Common myeloid progenitor, CD34-positive (primary cell): ENCODE results near the gene NR2F2.

Experiments used
- CTCF ChIA-PET: fragments of 350-600 bp; sonication (Branson Sonifier 250); formaldehyde crosslinking; loops from one replicate; lab custom pipeline; 2021; ENCODE audit warnings: antibody characterized with exemption; lab: Charles Lee
- POLR2A ChIA-PET: fragments of 350-600 bp; sonication (Branson Sonifier 250); formaldehyde crosslinking; loops from one replicate; lab custom pipeline; 2021; ENCODE audit warnings: antibody characterized with exemption; lab: Charles Lee
- DNase-seq, 3 donors: peaks; one replicate each; pipeline versions ENCODE4 v3.0.0 to v3.0.0-alpha.2; 2013
- H3K27ac ChIP-seq, 2 experiments: 1 replicate in 1 of 2; 2 replicates in 1 of 2; pipeline ENCODE4 v1.7.0; 2013; ENCODE audit warnings: inconsistent platforms in 2 of 2, low read length in 2 of 2, mild to moderate bottlenecking in 2 of 2, low read depth in 1 of 2, moderate library complexity in 1 of 2; ENCODE audit not compliant: severe bottlenecking in 2 of 2, insufficient read depth in 1 of 2, poor library complexity in 1 of 2
- H3K27me3 ChIP-seq, 5 experiments: replicated peaks in 2 of 5; 1 replicate in 3 of 5; 2 replicates in 2 of 5; pipeline versions ENCODE4 v1.6.1 to v1.7.0; 2013; ENCODE audit warnings: low read length in 4 of 5, mild to moderate bottlenecking in 2 of 5, moderate library complexity in 2 of 5, inconsistent platforms in 1 of 5; ENCODE audit not compliant: insufficient read depth in 5 of 5, control insufficient read depth in 4 of 5
- H3K36me3 ChIP-seq, 4 experiments: 1 replicate in 2 of 4; 2 replicates in 2 of 4; pipeline versions ENCODE4 v1.6.1 to v1.7.0; 2013; ENCODE audit warnings: low read length in 3 of 4, control low read depth in 1 of 4, mild to moderate bottlenecking in 1 of 4; ENCODE audit not compliant: control insufficient read depth in 4 of 4, insufficient read depth in 4 of 4
- H3K4me1 ChIP-seq, 4 experiments: 1 replicate in 3 of 4; 2 replicates in 1 of 4; pipeline versions ENCODE4 v1.6.1 to v1.7.1; 2013; ENCODE audit warnings: low read length in 3 of 4, mild to moderate bottlenecking in 3 of 4, control low read depth in 1 of 4, inconsistent platforms in 1 of 4, moderate library complexity in 1 of 4; ENCODE audit not compliant: control insufficient read depth in 4 of 4, insufficient read depth in 4 of 4; ENCODE audit errors: control extremely low read depth in 1 of 4
- H3K4me3 ChIP-seq, 7 experiments: 1 replicate in 4 of 7; 2 replicates in 3 of 7; pipeline versions ENCODE4 v1.5.1 to v1.7.0; 2013; ENCODE audit warnings: mild to moderate bottlenecking in 7 of 7, low read length in 6 of 7, moderate library complexity in 6 of 7, inconsistent platforms in 2 of 7, low read depth in 2 of 7, control low read depth in 1 of 7; ENCODE audit not compliant: insufficient read depth in 4 of 7, control insufficient read depth in 1 of 7; ENCODE audit errors: extremely low read depth in 1 of 7
- H3K9me3 ChIP-seq, 5 experiments: 1 replicate in 4 of 5; 2 replicates in 1 of 5; pipeline versions ENCODE4 v1.6.1 to v1.7.1; 2013; ENCODE audit warnings: low read length in 4 of 5, mild to moderate bottlenecking in 2 of 5, inconsistent platforms in 1 of 5, low read depth in 1 of 5, moderate library complexity in 1 of 5; ENCODE audit not compliant: control insufficient read depth in 4 of 5, insufficient read depth in 2 of 5; ENCODE audit errors: control extremely low read depth in 1 of 5
- WGBS: methylation state at CpG from one replicate; pipeline ENCODE4 v1.1.5; 2013; ENCODE audit not compliant: insufficient coverage; 5-methylcytosine and 5-hydroxymethylcytosine counted together

NR2F2 gene

GRCh38 chr15:96355568-96356187, 25.2 kb downstream of the NR2F2 start:
- Histone ChIP-seq H3K27me3 (peaks cover 39 to 100% (median 59%) of the 10 kb centered on the region in 5 experiments), H3K4me3 (no peak overlapping the region), H3K9me3 (peaks cover 0 to 10% (median 0%) of the 10 kb centered on the region in 5 experiments), H3K27ac (no peak overlapping the region), H3K36me3 (no peaks in the 10 kb centered on the region), H3K4me1 (peaks cover 0 to 23% (median 10%) of the 10 kb centered on the region in 4 experiments)
- ChIA-PET POLR2A (no interaction called here), CTCF (interaction anchor here (0.6 to 2.1 kb wide), 5 partner anchors 9 to 1774 kb away, joined by 3 to 4 read pairs (median 4); no protein-coding TSS in a partner anchor)
- no peak for DNase-seq
- 12% methylated on average over 5 of the region's 7 CpGs for WGBS

- Histone ChIP-seq H3K4me3 (peak overlapping the region; percentile 27 to 77 (median 60)), H3K27me3 (peaks cover 34 to 100% (median 60%) of the 10 kb centered on the region in 5 experiments), H3K36me3 (no peaks in the 10 kb centered on the region), H3K27ac (peak overlapping the region in 1 of 2 experiments; percentile 16), H3K9me3 (peaks cover 0 to 10% (median 0%) of the 10 kb centered on the region in 5 experiments), H3K4me1 (peaks cover 0 to 23% (median 10%) of the 10 kb centered on the region in 4 experiments)
- ChIA-PET POLR2A (no interaction called here), CTCF (interaction anchor here (0.6 to 2.1 kb wide), 8 partner anchors 11 to 1775 kb away, joined by 3 to 4 read pairs (median 3); no protein-coding TSS in a partner anchor)
- under 1% methylated on average over 64 of the region's 67 CpGs for WGBS
- DNase-seq, result peak; percentile 76 to 81 (median 77)
These were observed 26.3 kb downstream of the NR2F2 start for GRCh38 chr15:96356494-96357455.

- ChIA-PET POLR2A (no interaction called here), CTCF (interaction anchor here (1.7 to 1.8 kb wide), 2 partner anchors 12 to 882 kb away, joined by 3 to 4 read pairs; no protein-coding TSS in a partner anchor)
- H3K36me3 ChIP-seq, result no peaks in the 10 kb centered on the region
- no peak overlapping the region for H3K27ac ChIP-seq
- H3K9me3 ChIP-seq, result peaks cover 0 to 7% (median 0%) of the 10 kb centered on the region in 5 experiments
- peaks cover 27 to 100% (median 69%) of the 10 kb centered on the region in 5 experiments for H3K27me3 ChIP-seq
- peaks cover 0 to 23% (median 10%) of the 10 kb centered on the region in 4 experiments for H3K4me1 ChIP-seq
- peak overlapping the region in 6 of 7 experiments; percentile 43 to 77 (median 63) for H3K4me3 ChIP-seq
- DNase-seq, result no peak
- WGBS, result 12% methylated on average over 8 of the region's 31 CpGs
These were observed 27.7 kb downstream of the NR2F2 start for GRCh38 chr15:96358001-96358801.

- H3K4me1 ChIP-seq, result peaks cover 0 to 23% (median 10%) of the 10 kb centered on the region in 4 experiments
- no peaks in the 10 kb centered on the region for H3K36me3 ChIP-seq
- peaks cover 0 to 7% (median 0%) of the 10 kb centered on the region in 5 experiments for H3K9me3 ChIP-seq
- no peak overlapping the region for H3K27ac ChIP-seq
- DNase-seq, result no peak
- WGBS, result 7% methylated on average over 18 of the region's 21 CpGs
- ChIA-PET CTCF (interaction anchor here (1.7 to 1.8 kb wide), 2 partner anchors 13 to 881 kb away, joined by 3 to 4 read pairs; no protein-coding TSS in a partner anchor), POLR2A (no interaction called here)
- H3K27me3 ChIP-seq, result peaks cover 31 to 100% (median 67%) of the 10 kb centered on the region in 5 experiments
- H3K4me3 ChIP-seq, result no peak overlapping the region
These were observed 28.5 kb downstream of the NR2F2 start for GRCh38 chr15:96358821-96359615.

- 4% methylated on average over 55 of the region's 57 CpGs for WGBS
- CTCF ChIA-PET, result interaction anchor here (1.7 kb wide), 1 partner anchor 17 kb away, joined by 3 read pairs; no protein-coding TSS in a partner anchor
- H3K27ac ChIP-seq, result no peak overlapping the region
- H3K4me1 ChIP-seq, result peaks cover 0 to 20% (median 10%) of the 10 kb centered on the region in 4 experiments
- no peak overlapping the region for H3K4me3 ChIP-seq
- H3K27me3 ChIP-seq, result peaks cover 30 to 100% (median 72%) of the 10 kb centered on the region in 5 experiments
- no peaks in the 10 kb centered on the region for H3K36me3 ChIP-seq
- POLR2A ChIA-PET, result no interaction called here
- peaks cover 0 to 7% (median 0%) of the 10 kb centered on the region in 5 experiments for H3K9me3 ChIP-seq
- DNase-seq, result no peak
These were observed 29.4 kb downstream of the NR2F2 start for GRCh38 chr15:96359616-96360521.
